Activated naive CD8-positive, alpha-beta T cell treated with anti-CD3 and anti-CD28 coated beads, Interleukin-2, amount 50 U/mL, for 24 hours (primary cell): ENCODE results near the gene KIAA1755.

Experiments used
- ATAC-seq: fragments of 150-1000 bp; cut with Tn5 transposase; one replicate; pipeline ENCODE4 v1.10.0; 2021
- DNase-seq: peaks from one replicate; pipeline ENCODE4 v3.0.0; 2021
- H3K27ac Mint-ChIP-seq: one replicate; pipeline ENCODE4 v1.8.0; 2021; ENCODE audit warnings: mild to moderate bottlenecking, mixed read lengths
- H3K27me3 Mint-ChIP-seq: one replicate; pipeline ENCODE4 v1.8.0; 2021; ENCODE audit warnings: mixed read lengths
- H3K36me3 Mint-ChIP-seq: one replicate; pipeline ENCODE4 v1.8.0; 2021; ENCODE audit warnings: low read depth, mixed read lengths
- H3K4me1 Mint-ChIP-seq: one replicate; pipeline ENCODE4 v1.8.0; 2021; ENCODE audit warnings: mixed read lengths
- H3K4me3 Mint-ChIP-seq: one replicate; pipeline ENCODE4 v1.8.0; 2021; ENCODE audit warnings: mild to moderate bottlenecking, moderate library complexity, mixed read lengths
- H3K9me3 Mint-ChIP-seq: one replicate; pipeline ENCODE4 v1.8.0; 2021; ENCODE audit warnings: mixed read lengths

KIAA1755 gene

DNA sequence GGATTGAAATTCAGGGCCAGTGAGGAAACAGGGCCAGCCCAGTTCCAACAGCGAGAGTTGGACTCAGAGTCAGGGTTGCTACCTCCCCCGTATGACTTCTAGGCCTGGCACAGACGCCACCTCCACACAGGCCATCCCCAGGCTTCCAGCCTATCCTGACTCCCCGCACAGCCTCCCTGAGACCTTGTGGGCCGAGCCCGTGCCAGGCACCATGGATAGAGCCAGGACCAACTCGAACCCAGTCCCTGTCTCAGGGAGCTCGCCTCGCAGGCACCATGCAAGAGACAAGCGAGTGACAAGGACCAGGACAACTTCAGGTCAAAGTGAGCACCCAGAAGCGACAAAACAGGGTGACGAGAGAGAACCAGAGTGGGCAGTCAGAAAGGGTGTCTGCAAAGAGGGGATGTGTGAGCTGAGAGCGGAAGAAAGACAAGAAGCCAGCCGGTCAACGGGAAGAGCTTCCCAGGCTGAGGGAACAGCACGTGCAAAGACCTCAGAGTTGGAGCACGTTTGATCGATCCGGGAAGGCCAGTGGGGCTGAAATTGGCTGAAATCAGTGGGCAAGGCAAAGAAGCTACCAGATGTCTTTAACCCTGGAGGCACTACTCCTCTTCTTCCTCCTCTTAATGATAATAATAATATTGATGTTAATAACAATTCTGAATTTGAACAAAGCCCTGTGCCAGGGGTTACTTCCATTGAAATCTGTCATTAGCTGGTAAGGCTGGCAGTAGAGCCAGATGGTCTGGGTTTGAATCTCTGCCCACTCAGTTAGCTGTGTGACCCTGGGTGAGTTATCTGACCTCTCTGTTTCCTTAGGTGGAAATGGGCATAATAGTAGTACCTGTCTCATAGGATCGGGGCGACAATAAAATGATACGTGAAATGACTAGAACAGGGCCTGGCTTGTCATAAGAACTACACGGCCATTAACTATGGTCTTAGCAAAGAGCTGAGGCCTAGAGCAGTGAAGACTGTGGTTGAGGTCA is 45.0 kb downstream of the KIAA1755 start:
- Mint-ChIP-seq H3K9me3 (no peaks in the 10 kb centered on the region), H3K27ac (no peak overlapping the region), H3K4me3 (no peak overlapping the region), H3K36me3 (no peaks in the 10 kb centered on the region), H3K27me3 (no peaks in the 10 kb centered on the region), H3K4me1 (no peaks in the 10 kb centered on the region)
- DNase-seq (no peak), ATAC-seq (no peak)

DNA sequence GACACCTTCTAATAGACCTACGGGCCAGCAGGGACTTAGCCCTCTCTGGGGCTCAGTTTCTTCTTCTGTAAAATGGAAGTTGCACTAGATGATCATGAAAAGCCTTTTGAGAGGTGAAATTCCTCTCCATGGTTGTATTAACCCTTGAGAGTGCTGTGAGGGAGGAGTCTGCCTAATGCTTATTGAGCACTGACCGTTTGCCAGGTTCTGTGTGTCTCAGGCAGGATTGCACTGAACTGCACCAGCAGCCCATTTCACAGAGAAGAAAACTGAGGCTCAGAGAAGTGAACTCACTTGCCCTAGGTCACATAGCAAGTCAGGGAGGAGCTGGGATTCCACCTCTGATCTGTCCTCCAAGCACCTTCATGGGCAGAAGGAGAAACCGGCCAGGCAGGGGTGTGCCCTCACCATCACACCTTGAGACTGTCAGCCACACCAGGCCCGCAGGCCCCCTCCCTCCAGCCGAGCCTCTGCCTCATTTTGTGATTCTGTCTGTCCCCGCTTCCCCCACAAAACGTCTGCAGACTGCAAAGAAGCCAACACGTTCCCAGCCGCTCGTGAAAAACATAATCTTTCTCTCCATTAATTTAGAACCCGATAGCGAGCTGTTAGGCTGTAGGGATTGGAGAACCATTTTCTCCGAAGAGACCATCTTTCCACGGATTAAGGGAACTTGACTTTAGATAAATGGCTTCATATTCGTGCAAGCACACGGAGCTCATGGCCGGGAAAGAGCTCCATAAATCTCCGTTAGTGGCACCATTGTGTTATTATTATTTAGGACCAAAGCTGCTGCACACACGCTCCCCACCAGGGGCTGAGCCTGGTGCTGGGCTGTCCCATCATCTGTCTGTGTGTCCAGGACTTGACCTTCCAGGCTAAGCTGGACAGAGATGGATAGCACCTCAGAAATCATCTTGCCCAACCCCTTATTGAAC is 46.0 kb downstream of the KIAA1755 start:
- Mint-ChIP-seq H3K4me3 (no peak overlapping the region), H3K36me3 (no peaks in the 10 kb centered on the region), H3K4me1 (no peaks in the 10 kb centered on the region), H3K27ac (no peak overlapping the region), H3K27me3 (no peaks in the 10 kb centered on the region), H3K9me3 (no peaks in the 10 kb centered on the region)
- DNase-seq, result no peak
- no peak for ATAC-seq

GRCh38 chr20:38213607-38213940 is 47.0 kb downstream of the KIAA1755 start:
- Mint-ChIP-seq H3K27ac (no peak overlapping the region), H3K9me3 (no peaks in the 10 kb centered on the region)
- no peak for DNase-seq

DNA sequence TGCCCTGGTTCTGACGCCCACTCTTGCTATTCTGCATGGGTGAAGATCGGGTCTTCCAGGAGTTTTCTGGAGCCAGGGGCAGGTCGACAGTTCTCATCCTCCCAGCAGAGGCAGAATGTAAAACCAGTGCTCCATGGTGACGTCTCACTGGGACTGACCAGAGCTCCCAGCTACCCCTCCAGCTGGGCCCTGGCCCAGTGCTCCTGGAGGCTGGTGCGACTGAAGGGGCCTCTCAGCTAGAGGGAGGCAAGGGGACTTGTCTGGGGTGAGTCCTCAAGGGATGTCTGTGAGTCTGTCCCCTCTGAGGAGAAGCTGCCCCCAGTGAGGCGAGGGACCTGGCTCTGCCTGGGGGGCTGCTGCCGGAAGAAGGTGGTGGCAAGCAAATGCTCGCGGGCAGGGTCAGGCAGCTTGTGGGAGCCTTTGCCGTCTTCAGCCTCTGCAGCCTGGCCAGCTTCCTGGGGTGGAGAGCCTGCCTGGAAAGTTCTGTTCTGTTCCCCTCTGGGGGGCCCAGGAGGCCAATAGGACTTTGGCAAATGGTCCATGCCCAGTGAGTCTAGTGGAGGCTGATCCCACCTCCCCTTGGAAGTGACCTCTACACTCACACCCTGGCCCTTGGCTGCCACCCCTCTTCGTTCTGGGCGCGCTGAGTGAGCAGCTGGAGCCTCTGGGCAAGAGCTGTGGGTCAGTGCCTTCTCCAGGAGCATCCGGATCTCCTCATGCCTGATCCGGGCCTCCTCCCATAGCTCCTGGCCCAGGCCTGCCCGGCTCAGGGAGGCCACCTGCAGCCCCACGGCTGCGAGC is 47.5 kb downstream of the KIAA1755 start:
- no peaks in the 10 kb centered on the region for H3K4me1 Mint-ChIP-seq
- H3K27ac Mint-ChIP-seq, result no peak overlapping the region
- DNase-seq, result no peak
- H3K27me3 Mint-ChIP-seq, result peaks cover 9% of the 10 kb centered on the region
- H3K36me3 Mint-ChIP-seq, result no peaks in the 10 kb centered on the region
- no peak for ATAC-seq
- H3K9me3 Mint-ChIP-seq, result no peaks in the 10 kb centered on the region
- H3K4me3 Mint-ChIP-seq, result no peak overlapping the region

More at GRCh38 chr20:38213607-38213940, 47.0 kb downstream of the KIAA1755 start:
- H3K4me1 Mint-ChIP-seq, result no peaks in the 10 kb centered on the region
- H3K27me3 Mint-ChIP-seq, result peaks cover 6% of the 10 kb centered on the region
- H3K4me3 Mint-ChIP-seq, result no peak overlapping the region
- H3K36me3 Mint-ChIP-seq, result no peaks in the 10 kb centered on the region
- no peak for ATAC-seq

- ATAC-seq, result no peak
- H3K9me3 Mint-ChIP-seq, result no peaks in the 10 kb centered on the region
- H3K4me1 Mint-ChIP-seq, result no peaks in the 10 kb centered on the region
- H3K27ac Mint-ChIP-seq, result no peak overlapping the region
- no peak for DNase-seq
- no peak overlapping the region for H3K4me3 Mint-ChIP-seq
- H3K36me3 Mint-ChIP-seq, result no peaks in the 10 kb centered on the region
- H3K27me3 Mint-ChIP-seq, result peaks cover 12% of the 10 kb centered on the region
Observed at GRCh38 chr20:38211200-38212097, 49.1 kb downstream of the KIAA1755 start.

DNA sequence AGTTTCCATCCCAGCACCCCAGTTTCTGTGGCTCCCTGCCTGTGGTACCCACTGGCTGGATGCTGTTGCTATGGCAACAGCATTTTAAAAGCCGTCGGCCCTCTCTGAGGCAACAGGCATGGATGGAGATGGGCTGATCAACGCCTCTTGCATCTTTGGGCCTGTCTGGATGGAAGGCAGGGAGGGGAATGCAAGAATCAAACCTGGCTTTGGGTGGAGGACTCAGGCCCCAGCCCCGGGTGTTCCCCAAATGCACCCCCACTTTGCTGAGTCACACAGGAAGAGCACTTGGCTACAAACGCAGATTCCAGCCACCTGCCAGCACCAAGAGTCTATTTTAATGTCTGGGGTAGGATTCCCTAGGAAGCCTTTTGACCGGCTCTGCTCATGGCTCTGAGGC is 49.8 kb downstream of the KIAA1755 start:
- Mint-ChIP-seq H3K27me3 (peaks cover 12% of the 10 kb centered on the region), H3K36me3 (no peaks in the 10 kb centered on the region), H3K9me3 (no peaks in the 10 kb centered on the region), H3K4me1 (no peaks in the 10 kb centered on the region), H3K27ac (no peak overlapping the region), H3K4me3 (no peak overlapping the region)
- DNase-seq (no peak), ATAC-seq (no peak)

DNA sequence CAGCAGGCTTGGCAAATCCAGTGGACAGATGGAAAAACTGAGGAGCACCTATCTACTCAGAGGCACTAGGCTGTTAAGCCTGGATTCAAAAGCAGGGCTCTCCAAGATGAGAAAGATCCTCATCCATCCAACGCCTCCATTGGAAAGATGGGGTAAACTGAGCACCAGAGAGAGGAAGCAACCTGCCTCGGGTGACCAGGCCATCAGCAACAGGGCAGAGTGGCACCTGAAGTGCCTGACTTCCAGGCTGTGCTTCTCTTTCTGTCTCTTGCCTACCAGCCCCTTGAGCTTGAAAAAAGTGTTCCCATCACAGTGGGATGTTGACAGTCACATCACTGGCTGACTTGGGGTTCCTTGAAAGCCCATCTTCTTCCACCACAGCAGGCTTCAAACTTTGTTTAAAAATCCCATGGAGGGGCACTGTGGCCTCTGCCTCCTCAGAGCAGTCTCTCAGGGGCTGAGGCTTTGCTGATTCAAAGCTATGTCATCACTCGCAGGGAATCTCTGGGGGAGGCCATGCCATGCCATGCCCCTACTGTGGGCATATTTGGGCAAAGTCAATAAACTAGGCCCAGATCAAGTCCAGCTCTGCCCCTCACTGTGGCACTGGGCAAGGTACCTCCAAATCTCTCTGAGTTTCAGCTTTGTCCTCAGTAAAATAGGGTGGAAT is 50.7 kb downstream of the KIAA1755 start:
- H3K27ac Mint-ChIP-seq, result no peak overlapping the region
- DNase-seq, result no peak
- no peak for ATAC-seq
- no peaks in the 10 kb centered on the region for H3K36me3 Mint-ChIP-seq
- no peak overlapping the region for H3K4me3 Mint-ChIP-seq
- H3K27me3 Mint-ChIP-seq, result peaks cover 12% of the 10 kb centered on the region
- no peaks in the 10 kb centered on the region for H3K9me3 Mint-ChIP-seq
- H3K4me1 Mint-ChIP-seq, result no peaks in the 10 kb centered on the region

- DNase-seq, result no peak
- no peaks in the 10 kb centered on the region for H3K9me3 Mint-ChIP-seq
- ATAC-seq, result no peak
- H3K36me3 Mint-ChIP-seq, result no peaks in the 10 kb centered on the region
- no peaks in the 10 kb centered on the region for H3K4me1 Mint-ChIP-seq
- peaks cover 12% of the 10 kb centered on the region for H3K27me3 Mint-ChIP-seq
- H3K27ac Mint-ChIP-seq, result no peak overlapping the region
- H3K4me3 Mint-ChIP-seq, result no peak overlapping the region
Observed at GRCh38 chr20:38209054-38209675, 51.4 kb downstream of the KIAA1755 start.

- Mint-ChIP-seq H3K9me3 (no peaks in the 10 kb centered on the region), H3K4me3 (no peak overlapping the region), H3K4me1 (no peaks in the 10 kb centered on the region), H3K36me3 (no peaks in the 10 kb centered on the region), H3K27ac (no peak overlapping the region), H3K27me3 (peaks cover 12% of the 10 kb centered on the region)
- DNase-seq (no peak), ATAC-seq (no peak)
Observed at GRCh38 chr20:38208523-38208922, 52.0 kb downstream of the KIAA1755 start.

- H3K9me3 Mint-ChIP-seq, result no peaks in the 10 kb centered on the region
- peaks cover 12% of the 10 kb centered on the region for H3K27me3 Mint-ChIP-seq
- DNase-seq (no peak), ATAC-seq (no peak)
- no peak overlapping the region for H3K4me3 Mint-ChIP-seq
- no peaks in the 10 kb centered on the region for H3K4me1 Mint-ChIP-seq
- H3K36me3 Mint-ChIP-seq, result no peaks in the 10 kb centered on the region
- H3K27ac Mint-ChIP-seq, result no peak overlapping the region
Observed at GRCh38 chr20:38208088-38208487, 52.4 kb downstream of the KIAA1755 start.

GRCh38 chr20:38207621-38208020 is 52.9 kb downstream of the KIAA1755 start:
- peaks cover 12% of the 10 kb centered on the region for H3K27me3 Mint-ChIP-seq
- no peak overlapping the region for H3K4me3 Mint-ChIP-seq
- no peak for ATAC-seq
- DNase-seq, result no peak
- no peaks in the 10 kb centered on the region for H3K4me1 Mint-ChIP-seq
- no peaks in the 10 kb centered on the region for H3K9me3 Mint-ChIP-seq
- H3K27ac Mint-ChIP-seq, result no peak overlapping the region
- no peaks in the 10 kb centered on the region for H3K36me3 Mint-ChIP-seq

DNA sequence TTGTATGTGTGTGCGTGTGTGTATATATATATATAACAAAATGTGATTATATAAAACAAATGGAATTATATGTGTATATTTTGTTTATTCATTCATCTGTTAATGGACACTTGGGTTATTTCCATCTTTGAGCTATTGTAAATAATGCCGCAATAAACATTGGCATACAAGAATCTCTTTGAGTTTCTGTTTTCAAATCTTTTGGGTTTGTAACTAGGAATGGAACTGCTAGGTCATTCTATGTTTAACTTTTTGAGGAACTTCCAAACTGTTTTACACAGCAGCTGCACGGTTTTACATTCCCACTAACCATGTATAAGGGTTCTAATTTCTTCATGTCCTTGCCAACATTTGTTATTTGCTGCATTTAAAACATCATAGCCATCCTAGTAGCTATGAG is 55.5 kb downstream of the KIAA1755 start:
- Mint-ChIP-seq H3K27ac (no peak overlapping the region), H3K4me3 (no peak overlapping the region), H3K36me3 (no peaks in the 10 kb centered on the region), H3K4me1 (no peaks in the 10 kb centered on the region), H3K27me3 (peaks cover 12% of the 10 kb centered on the region), H3K9me3 (no peaks in the 10 kb centered on the region)
- ATAC-seq, result no peak
- DNase-seq, result no peak

DNA sequence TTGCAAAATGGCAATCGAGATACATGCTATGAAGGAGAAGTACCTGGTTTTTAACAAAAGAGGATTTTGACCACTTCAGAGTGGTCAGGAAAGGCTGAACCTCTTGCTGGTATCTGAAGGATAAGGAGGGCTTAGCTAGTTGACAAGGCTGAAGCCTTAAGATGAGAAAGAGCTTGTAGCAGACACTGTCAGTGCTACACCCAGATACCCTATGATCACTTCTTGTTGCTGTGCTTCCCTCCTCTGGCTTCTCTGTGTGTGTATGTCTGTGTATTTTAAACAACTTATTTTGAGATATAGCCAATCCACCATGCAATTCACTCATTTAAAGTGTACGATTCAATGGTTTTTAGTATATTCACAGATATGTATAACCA is 56.6 kb downstream of the KIAA1755 start:
- no peaks in the 10 kb centered on the region for H3K4me1 Mint-ChIP-seq
- ATAC-seq (no peak), DNase-seq (no peak)
- H3K27me3 Mint-ChIP-seq, result peaks cover 11% of the 10 kb centered on the region
- H3K36me3 Mint-ChIP-seq, result no peaks in the 10 kb centered on the region
- H3K4me3 Mint-ChIP-seq, result no peak overlapping the region
- no peaks in the 10 kb centered on the region for H3K9me3 Mint-ChIP-seq
- H3K27ac Mint-ChIP-seq, result no peak overlapping the region
